NCI-H1436 (cell line): Measurements from ENCODE around the gene NPPA.

Experiments
- DNase-seq: peaks from one replicate; lab custom pipeline; 2025; lab: John Stamatoyannopoulos, UW

Gene NPPA

GRCh38 chr1:11842154-11843041 lies 5.2 kb downstream of the NPPA start:
- no peak for DNase-seq

- no peak for DNase-seq
These were observed 6.1 kb downstream of the NPPA start for GRCh38 chr1:11841245-11842153.

- DNase-seq, result no peak
These were observed 7.6 kb downstream of the NPPA start for GRCh38 chr1:11839727-11840705.

- DNase-seq, result peak; percentile 57
These were observed 9.0 kb downstream of the NPPA start for GRCh38 chr1:11838349-11839272.

GRCh38 chr1:11837767-11838348 lies 9.7 kb downstream of the NPPA start:
- DNase-seq, result no peak

GRCh38 chr1:11836955-11837766 lies 10.4 kb downstream of the NPPA start:
- DNase-seq, result no peak

- no peak for DNase-seq
These were observed 11.9 kb downstream of the NPPA start for GRCh38 chr1:11835441-11836225.

GRCh38 chr1:11833900-11834299 lies 13.7 kb downstream of the NPPA start:
- DNase-seq, result no peak

- DNase-seq, result no peak
These were observed 14.1 kb downstream of the NPPA start for GRCh38 chr1:11833497-11833896.

- DNase-seq, result no peak
These were observed 15.4 kb downstream of the NPPA start for GRCh38 chr1:11831945-11832725.

- DNase-seq, result no peak
These were observed 19.1 kb downstream of the NPPA start for GRCh38 chr1:11828511-11828910.

GRCh38 chr1:11826946-11827345 lies 20.6 kb downstream of the NPPA start:
- DNase-seq, result no peak

GRCh38 chr1:11825131-11825530 lies 22.5 kb downstream of the NPPA start:
- DNase-seq, result no peak

- no peak for DNase-seq
These were observed 24.0 kb downstream of the NPPA start for GRCh38 chr1:11823366-11824137.

- no peak for DNase-seq
These were observed 25.5 kb downstream of the NPPA start for GRCh38 chr1:11822091-11822490.

GRCh38 chr1:11817192-11817591 lies 30.4 kb downstream of the NPPA start:
- no peak for DNase-seq

GRCh38 chr1:11813021-11813420 lies 34.6 kb downstream of the NPPA start:
- no peak for DNase-seq
